ENCODE data around the gene FGF23. TPM values are rescaled to one million over a fixed set of nuclear protein-coding genes. Genes with fewer than 3 reads are reported as not detected.
"Not testable (repeated sequence)": the region's sequence is repeated elsewhere in the genome, so short reads cannot be mapped to it uniquely, and the experiment has no call there.

The FGF23 gene
- total RNA-seq, 1 donor from 2014 or later, result not detected

GRCh38 chr12:4412465-4412864 is 33.0 kb upstream of the FGF23 start:
- no peaks in the 10 kb centered on the region for H3K27me3 ChIP-seq
- H3K27ac ChIP-seq, result no peak overlapping the region
- no peak for TF ChIP-seq POLR2AphosphoS5 (IDR thresholded peaks at IDR 0.05; ENCODE audit: insufficient read depth in 1 of 2, low read depth in 1 of 2)
- TF ChIP-seq POLR2A (IDR thresholded peaks at IDR 0.05), result no peak
- no peak for TF ChIP-seq CTCF (IDR thresholded peaks at IDR 0.05)
- H3K9me3 ChIP-seq, result no peaks in the 10 kb centered on the region
- no peak for DNase-seq (ENCODE audit: extremely low spot score in 2 of 2)
- intact Hi-C loops (cut with DNase I), result no loop called here
- no peak overlapping the region for H3K4me3 ChIP-seq
- no peaks in the 10 kb centered on the region for H3K4me1 ChIP-seq
- no peaks in the 10 kb centered on the region for H3K36me3 ChIP-seq

- no peaks in the 10 kb centered on the region for H3K4me1 ChIP-seq
- intact Hi-C loops (cut with DNase I), result no loop called here
- no peaks in the 10 kb centered on the region for H3K36me3 ChIP-seq
- H3K27ac ChIP-seq, result no peak overlapping the region
- no peaks in the 10 kb centered on the region for H3K27me3 ChIP-seq
- TF ChIP-seq CTCF (IDR thresholded peaks at IDR 0.05) (no peak), POLR2A (IDR thresholded peaks at IDR 0.05) (no peak), POLR2AphosphoS5 (IDR thresholded peaks at IDR 0.05; ENCODE audit: insufficient read depth in 1 of 2, low read depth in 1 of 2) (no peak)
- no peak for DNase-seq (ENCODE audit: extremely low spot score in 2 of 2)
- H3K4me3 ChIP-seq, result no peak overlapping the region
- no peaks in the 10 kb centered on the region for H3K9me3 ChIP-seq
Measured at GRCh38 chr12:4412056-4412455, 32.5 kb upstream of the FGF23 start.

DNA sequence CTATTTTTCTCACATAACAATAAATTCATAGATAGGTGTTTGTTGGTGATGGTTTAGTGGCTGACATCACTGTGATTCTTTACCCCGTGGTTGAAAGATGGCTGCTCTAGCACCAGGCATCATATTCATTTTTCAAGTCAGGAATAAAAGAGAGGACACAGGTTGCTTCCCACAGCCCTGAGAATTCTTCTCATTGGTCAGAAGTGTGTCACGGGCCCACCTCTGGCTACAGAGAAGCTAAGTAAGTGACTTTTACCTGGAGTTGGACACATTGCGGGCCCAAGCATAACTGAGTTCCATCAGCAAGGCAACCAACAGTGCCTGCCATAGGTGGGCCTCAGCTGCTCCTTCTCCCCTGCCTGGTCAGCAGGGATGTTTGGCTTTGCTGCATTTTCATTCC is 27.6 kb upstream of the FGF23 start:
- H3K4me1 ChIP-seq, result no peaks in the 10 kb centered on the region
- DNase-seq (ENCODE audit: extremely low spot score in 2 of 2), result no peak
- intact Hi-C loops (cut with DNase I), result no loop called here
- H3K27me3 ChIP-seq, result no peaks in the 10 kb centered on the region
- H3K36me3 ChIP-seq, result no peaks in the 10 kb centered on the region
- no peaks in the 10 kb centered on the region for H3K9me3 ChIP-seq
- no peak for TF ChIP-seq POLR2A (IDR thresholded peaks at IDR 0.05)
- no peak for TF ChIP-seq CTCF (IDR thresholded peaks at IDR 0.05)
- TF ChIP-seq POLR2AphosphoS5 (IDR thresholded peaks at IDR 0.05; ENCODE audit: insufficient read depth in 1 of 2, low read depth in 1 of 2), result no peak
- H3K4me3 ChIP-seq, result no peak overlapping the region
- no peak overlapping the region for H3K27ac ChIP-seq

DNA sequence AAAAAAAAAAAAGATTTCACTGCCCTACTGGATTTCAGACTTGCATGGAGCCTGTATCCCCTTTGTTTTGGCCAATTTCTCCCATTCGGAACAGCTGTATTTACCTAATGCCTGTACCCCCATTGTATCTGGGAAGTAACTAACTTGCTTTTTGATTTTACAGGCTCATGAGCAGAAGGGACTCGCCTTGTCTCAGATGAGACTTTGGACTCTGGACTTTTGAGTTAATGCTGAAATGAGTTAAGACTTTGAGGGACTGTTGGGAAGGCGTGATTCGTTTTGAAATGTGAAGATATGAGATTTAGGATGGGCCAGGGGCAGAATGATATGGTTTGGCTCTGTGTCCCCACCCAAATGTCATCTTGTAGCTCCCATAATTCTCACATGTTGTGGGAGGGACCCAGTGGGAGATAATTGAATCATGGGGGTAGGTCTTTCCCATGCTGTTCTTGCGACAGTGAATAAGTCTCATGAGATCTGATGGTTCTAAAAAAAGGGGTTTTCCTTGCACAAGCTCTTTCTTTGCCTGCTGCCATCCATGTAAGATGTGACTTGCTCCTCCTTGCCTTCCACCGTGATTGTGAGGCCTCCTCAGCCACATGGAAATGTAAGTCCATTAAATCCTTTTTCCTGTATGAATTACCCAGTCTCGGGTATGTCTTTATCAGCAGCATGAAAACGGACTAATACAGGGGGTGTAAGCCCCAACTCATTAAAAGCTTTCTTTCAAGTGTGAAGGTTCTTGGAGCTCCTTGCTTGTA is 25.5 kb upstream of the FGF23 start:
- H3K4me1 ChIP-seq; H3K27me3 ChIP-seq; H3K27ac ChIP-seq; H3K36me3 ChIP-seq; H3K9me3 ChIP-seq; H3K4me3 ChIP-seq; intact Hi-C loops (cut with DNase I); DNase-seq (ENCODE audit: extremely low spot score in 2 of 2): not testable (repeated sequence)

GRCh38 chr12:4402996-4403395 is 23.5 kb upstream of the FGF23 start:
- H3K9me3 ChIP-seq, result no peaks in the 10 kb centered on the region
- intact Hi-C loops (cut with DNase I), result no loop called here
- no peaks in the 10 kb centered on the region for H3K4me1 ChIP-seq
- H3K27ac ChIP-seq, result no peak overlapping the region
- no peaks in the 10 kb centered on the region for H3K36me3 ChIP-seq
- no peak for TF ChIP-seq CTCF (IDR thresholded peaks at IDR 0.05)
- no peak for TF ChIP-seq POLR2A (IDR thresholded peaks at IDR 0.05)
- TF ChIP-seq POLR2AphosphoS5 (IDR thresholded peaks at IDR 0.05; ENCODE audit: insufficient read depth in 1 of 2, low read depth in 1 of 2), result no peak
- no peak overlapping the region for H3K4me3 ChIP-seq
- no peaks in the 10 kb centered on the region for H3K27me3 ChIP-seq
- peak in 1 of 2 donors; percentile 69 for DNase-seq (ENCODE audit: extremely low spot score in 2 of 2)

Measured in vagina (tissue), 2 donors.